ENCODE data around the gene PAK4. TPM values are rescaled to one million over a fixed set of nuclear protein-coding genes. Genes with fewer than 3 reads are reported as not detected.

PAK4 gene
- total and polyA plus RNA-seq, 9 of the 15 experiments (the other 6 are each of a cell fraction or from before 2014, with no cell fraction given): 0.21 to 33.5 (median 5.8) TPM

DNA sequence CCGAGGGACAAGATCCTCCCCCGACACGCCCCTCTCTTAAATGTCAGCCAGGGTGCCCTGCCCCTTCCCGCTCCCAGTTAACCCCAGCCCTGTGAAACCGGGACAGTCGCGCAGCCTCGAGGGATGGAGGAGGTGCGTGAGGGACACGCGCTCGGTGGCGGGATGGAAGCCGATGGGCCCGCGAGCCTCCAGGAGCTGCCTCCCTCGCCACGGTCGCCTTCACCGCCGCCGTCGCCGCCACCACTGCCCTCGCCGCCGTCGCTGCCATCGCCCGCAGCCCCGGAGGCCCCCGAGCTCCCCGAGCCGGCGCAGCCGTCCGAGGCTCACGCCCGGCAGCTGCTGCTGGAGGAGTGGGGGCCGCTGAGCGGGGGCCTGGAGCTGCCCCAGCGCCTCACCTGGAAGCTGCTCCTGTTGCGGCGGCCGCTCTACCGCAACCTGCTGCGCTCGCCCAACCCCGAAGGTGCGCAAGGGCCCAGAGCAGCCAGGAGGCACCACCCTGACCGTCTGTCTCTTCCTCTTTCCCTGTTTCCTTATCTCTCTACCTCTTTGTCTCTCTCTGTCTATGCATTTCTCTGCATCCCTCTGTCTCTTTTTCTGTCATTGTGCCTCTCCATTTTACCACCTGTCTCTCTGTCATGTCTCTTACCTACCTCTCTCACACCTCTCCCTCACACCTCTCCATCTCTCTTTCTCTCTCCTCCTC, 71.4 kb downstream of the PAK4 start, which contains the start of gene NCCRP1 (continued):
- TF ChIP-seq MTF1 (CRISPR knock-in tag; IDR thresholded peaks at IDR 0.05; ENCODE audit: borderline replicate concordance): no peak
- no peak for TF ChIP-seq POLR2H (tag; IDR thresholded peaks at IDR 0.05; ENCODE audit: low read depth)
- no peak for TF ChIP-seq ZBTB17 (CRISPR knock-in tag; IDR thresholded peaks at IDR 0.05)
- TF ChIP-seq ZNF263 (CRISPR knock-in tag; IDR thresholded peaks at IDR 0.05; ENCODE audit: borderline replicate concordance): peak; percentile 72; the same call in 1 of the 2 replicates
- no peak for TF ChIP-seq ZFP30 (CRISPR knock-in tag; IDR thresholded peaks at IDR 0.05; ENCODE audit: borderline replicate concordance)
- no peak for TF ChIP-seq GTF2F1 (IDR thresholded peaks at IDR 0.05; ENCODE audit: low read depth, low read length)
- no peak for TF ChIP-seq CC2D1A (IDR thresholded peaks at IDR 0.05)
- TF ChIP-seq IRF2 (CRISPR knock-in tag; IDR thresholded peaks at IDR 0.05): no peak
- TF ChIP-seq, protein P1, sequence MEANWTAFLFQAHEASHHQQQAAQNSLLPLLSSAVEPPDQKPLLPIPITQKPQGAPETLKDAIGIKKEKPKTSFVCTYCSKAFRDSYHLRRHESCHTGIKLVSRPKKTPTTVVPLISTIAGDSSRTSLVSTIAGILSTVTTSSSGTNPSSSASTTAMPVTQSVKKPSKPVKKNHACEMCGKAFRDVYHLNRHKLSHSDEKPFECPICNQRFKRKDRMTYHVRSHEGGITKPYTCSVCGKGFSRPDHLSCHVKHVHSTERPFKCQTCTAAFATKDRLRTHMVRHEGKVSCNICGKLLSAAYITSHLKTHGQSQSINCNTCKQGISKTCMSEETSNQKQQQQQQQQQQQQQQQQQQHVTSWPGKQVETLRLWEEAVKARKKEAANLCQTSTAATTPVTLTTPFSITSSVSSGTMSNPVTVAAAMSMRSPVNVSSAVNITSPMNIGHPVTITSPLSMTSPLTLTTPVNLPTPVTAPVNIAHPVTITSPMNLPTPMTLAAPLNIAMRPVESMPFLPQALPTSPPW (CRISPR knock-in tag; IDR thresholded peaks at IDR 0.05): 0 out of 2 replicates have a peak, but pooled peaks have one; percentile 21
- no peak for TF ChIP-seq CBFB (CRISPR knock-in tag; IDR thresholded peaks at IDR 0.05)
- no peak for TF ChIP-seq CHCHD3 (CRISPR knock-in tag; IDR thresholded peaks at IDR 0.05)
- TF ChIP-seq TCFL5 (CRISPR knock-in tag; conservative IDR thresholded peaks at IDR 0.05): no peak
- no peak for TF ChIP-seq PYGO2 (tag; IDR thresholded peaks at IDR 0.05)
- TF ChIP-seq SMC3 (conservative IDR thresholded peaks at IDR 0.05; ENCODE audit: insufficient read depth, low read depth, low read length): no peak
- TF ChIP-seq FOXM1 (IDR thresholded peaks at IDR 0.05; ENCODE audit: low read depth): no peak
- no peak for TF ChIP-seq FOXM1 (CRISPR knock-in tag; IDR thresholded peaks at IDR 0.05; ENCODE audit: low read depth)
- TF ChIP-seq, protein P2, sequence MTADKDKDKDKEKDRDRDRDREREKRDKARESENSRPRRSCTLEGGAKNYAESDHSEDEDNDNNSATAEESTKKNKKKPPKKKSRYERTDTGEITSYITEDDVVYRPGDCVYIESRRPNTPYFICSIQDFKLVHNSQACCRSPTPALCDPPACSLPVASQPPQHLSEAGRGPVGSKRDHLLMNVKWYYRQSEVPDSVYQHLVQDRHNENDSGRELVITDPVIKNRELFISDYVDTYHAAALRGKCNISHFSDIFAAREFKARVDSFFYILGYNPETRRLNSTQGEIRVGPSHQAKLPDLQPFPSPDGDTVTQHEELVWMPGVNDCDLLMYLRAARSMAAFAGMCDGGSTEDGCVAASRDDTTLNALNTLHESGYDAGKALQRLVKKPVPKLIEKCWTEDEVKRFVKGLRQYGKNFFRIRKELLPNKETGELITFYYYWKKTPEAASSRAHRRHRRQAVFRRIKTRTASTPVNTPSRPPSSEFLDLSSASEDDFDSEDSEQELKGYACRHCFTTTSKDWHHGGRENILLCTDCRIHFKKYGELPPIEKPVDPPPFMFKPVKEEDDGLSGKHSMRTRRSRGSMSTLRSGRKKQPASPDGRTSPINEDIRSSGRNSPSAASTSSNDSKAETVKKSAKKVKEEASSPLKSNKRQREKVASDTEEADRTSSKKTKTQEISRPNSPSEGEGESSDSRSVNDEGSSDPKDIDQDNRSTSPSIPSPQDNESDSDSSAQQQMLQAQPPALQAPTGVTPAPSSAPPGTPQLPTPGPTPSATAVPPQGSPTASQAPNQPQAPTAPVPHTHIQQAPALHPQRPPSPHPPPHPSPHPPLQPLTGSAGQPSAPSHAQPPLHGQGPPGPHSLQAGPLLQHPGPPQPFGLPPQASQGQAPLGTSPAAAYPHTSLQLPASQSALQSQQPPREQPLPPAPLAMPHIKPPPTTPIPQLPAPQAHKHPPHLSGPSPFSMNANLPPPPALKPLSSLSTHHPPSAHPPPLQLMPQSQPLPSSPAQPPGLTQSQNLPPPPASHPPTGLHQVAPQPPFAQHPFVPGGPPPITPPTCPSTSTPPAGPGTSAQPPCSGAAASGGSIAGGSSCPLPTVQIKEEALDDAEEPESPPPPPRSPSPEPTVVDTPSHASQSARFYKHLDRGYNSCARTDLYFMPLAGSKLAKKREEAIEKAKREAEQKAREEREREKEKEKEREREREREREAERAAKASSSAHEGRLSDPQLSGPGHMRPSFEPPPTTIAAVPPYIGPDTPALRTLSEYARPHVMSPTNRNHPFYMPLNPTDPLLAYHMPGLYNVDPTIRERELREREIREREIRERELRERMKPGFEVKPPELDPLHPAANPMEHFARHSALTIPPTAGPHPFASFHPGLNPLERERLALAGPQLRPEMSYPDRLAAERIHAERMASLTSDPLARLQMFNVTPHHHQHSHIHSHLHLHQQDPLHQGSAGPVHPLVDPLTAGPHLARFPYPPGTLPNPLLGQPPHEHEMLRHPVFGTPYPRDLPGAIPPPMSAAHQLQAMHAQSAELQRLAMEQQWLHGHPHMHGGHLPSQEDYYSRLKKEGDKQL (CRISPR knock-in tag; IDR thresholded peaks at IDR 0.05; ENCODE audit: borderline replicate concordance): no peak
- no peak for TF ChIP-seq BDP1 (IDR thresholded peaks at IDR 0.05; ENCODE audit: insufficient read depth, insufficient read length)
- no peak for TF ChIP-seq RBM15 (IDR thresholded peaks at IDR 0.05; ENCODE audit: insufficient read depth, low read length)
- TF ChIP-seq NCOA2 (IDR thresholded peaks at IDR 0.05; ENCODE audit: partially characterized antibody in 2 of 2): no peak
- TF ChIP-seq, protein P3, sequence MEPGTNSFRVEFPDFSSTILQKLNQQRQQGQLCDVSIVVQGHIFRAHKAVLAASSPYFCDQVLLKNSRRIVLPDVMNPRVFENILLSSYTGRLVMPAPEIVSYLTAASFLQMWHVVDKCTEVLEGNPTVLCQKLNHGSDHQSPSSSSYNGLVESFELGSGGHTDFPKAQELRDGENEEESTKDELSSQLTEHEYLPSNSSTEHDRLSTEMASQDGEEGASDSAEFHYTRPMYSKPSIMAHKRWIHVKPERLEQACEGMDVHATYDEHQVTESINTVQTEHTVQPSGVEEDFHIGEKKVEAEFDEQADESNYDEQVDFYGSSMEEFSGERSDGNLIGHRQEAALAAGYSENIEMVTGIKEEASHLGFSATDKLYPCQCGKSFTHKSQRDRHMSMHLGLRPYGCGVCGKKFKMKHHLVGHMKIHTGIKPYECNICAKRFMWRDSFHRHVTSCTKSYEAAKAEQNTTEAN (CRISPR knock-in tag; IDR thresholded peaks at IDR 0.05): no peak
